GM13976 (cell line): ENCODE results near the gene DNAJC30.
"Not testable (repeated sequence)": the region's sequence is repeated elsewhere in the genome, so short reads cannot be mapped to it uniquely, and the experiment has no call there.

Experiments
- DNase-seq: peaks from one replicate; pipeline ENCODE4 v3.0.0; 2012; ENCODE audit warnings: low spot score
- CTCF ChIP-seq: IDR thresholded peaks from 2 replicates; pipeline ENCODE4 v1.5.1; 2012; ENCODE audit warnings: borderline replicate concordance, mild to moderate bottlenecking; ENCODE audit not compliant: insufficient read depth; ENCODE audit errors: extremely low read depth, missing control alignments, control extremely low read depth
- in situ Hi-C: fragments of 300-500 bp; cut with MboI; formaldehyde crosslinking; loops from one replicate; pipeline ENCODE4 v1.12.0; 2022; ENCODE audit warnings: low sequenced_read_pairs, mixed read lengths, inconsistent platforms; ENCODE audit not compliant: unreplicated experiment

Gene DNAJC30

GRCh38 chr7:73717025-73717807 lies 34.0 kb upstream of the DNAJC30 start:
- TF ChIP-seq CTCF, result no peak
- DNase-seq, result no peak
- in situ Hi-C loops, result loop anchor here (10.0 kb wide), 1 partner anchor 102 kb away; no protein-coding TSS in a partner anchor

DNA sequence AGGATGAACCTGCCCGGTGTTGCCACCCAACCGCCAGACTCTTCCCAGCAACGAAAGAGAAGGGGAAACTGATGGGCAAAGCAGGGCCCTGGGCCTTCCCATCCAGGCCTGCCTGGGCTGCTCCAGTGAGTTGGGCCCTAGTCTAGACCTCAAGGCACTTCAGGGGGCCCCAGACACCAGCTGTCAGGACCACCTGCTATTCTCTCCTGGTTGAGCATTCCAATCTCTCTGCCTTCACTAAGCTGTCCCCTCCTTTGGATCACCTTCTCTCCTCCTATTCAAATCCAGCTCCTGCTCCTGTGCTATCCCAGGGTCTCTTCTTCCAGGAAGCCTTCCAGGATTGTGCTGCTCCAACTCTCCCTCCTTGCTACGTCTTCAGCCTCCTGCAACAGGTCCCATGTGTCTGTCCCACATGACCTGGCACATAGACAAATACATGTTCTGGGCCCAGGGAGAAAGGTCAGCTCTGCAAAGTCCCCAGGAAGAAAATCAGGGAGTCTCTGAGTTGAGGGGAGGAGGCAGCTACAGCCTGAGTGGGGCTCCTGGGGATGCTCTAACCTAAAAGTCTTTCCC lies 33.2 kb upstream of the DNAJC30 start:
- in situ Hi-C loops, result loop anchor here (10.0 kb wide), 1 partner anchor 102 kb away; no protein-coding TSS in a partner anchor
- no peak for TF ChIP-seq CTCF
- DNase-seq, result no peak

GRCh38 chr7:73715648-73716317 lies 32.5 kb upstream of the DNAJC30 start:
- in situ Hi-C loops, result loop anchor here (10.0 kb wide), 1 partner anchor 101 kb away; no protein-coding TSS in a partner anchor
- no peak for DNase-seq
- no peak for TF ChIP-seq CTCF

DNA sequence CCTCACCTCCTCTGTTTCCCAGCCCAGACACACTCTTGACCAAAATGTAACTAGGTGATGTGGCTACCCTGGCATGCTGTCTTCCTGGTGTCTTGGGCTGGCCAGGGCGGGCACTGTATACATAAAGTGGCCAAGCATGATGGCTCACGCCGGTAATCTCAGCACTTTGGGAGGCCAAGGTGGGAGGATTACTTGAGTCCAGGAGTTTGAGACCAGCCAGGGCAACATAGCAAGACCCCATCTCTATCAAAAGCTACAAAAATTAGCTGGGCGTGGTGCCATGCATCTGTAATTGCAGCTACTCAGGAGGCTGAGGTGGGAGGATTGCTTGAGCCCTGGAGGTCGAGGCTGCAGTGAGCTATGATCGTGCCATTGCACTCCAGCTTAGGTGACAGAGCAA lies 30.1 kb upstream of the DNAJC30 start:
- in situ Hi-C loops, result loop anchor here (10.0 kb wide), 1 partner anchor 99 kb away; no protein-coding TSS in a partner anchor
- not testable (repeated sequence) for DNase-seq

GRCh38 chr7:73712773-73713172 lies 29.5 kb upstream of the DNAJC30 start:
- in situ Hi-C loops, result loop anchor here (10.0 kb wide), 1 partner anchor 98 kb away; no protein-coding TSS in a partner anchor

DNA sequence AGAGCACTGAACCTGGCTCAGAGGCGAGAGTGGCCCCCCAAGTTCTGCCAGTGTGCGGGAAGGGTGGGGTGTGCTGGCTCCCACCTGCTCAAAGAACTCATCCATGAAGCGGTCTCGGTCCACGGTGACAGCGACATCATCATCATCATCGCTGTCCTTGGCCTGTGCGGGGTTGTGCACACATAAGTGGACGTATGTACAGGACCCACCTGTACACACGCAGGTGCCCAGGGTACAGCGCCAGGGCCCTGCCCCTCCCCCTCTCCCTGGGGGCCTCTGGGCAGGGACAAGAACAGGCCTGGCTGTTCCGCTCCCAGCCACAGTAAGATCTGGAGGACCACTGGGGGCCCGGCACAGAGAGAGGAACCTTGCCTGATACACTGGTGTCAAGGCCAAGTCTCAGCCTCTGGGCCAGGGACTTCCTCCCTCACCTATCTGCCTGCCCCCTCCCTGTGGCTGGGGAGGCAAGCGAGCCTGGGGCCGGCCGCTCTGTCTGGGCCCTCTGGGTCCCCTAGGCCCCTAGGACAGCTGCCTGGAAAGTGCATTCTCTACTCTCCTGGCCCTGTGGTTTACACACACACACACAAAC lies 25.8 kb upstream of the DNAJC30 start:
- no peak for DNase-seq
- in situ Hi-C loops, result no loop called here
- no peak for TF ChIP-seq CTCF

More at GRCh38 chr7:73712773-73713172, 29.5 kb upstream of the DNAJC30 start:
- no peak for DNase-seq
- no peak for TF ChIP-seq CTCF
